GM19023 (cell line): ENCODE results near the gene L3MBTL3.

Experiments
- ATAC-seq: cut with Tn5 transposase; IDR thresholded peaks from one replicate; pipeline ENCODE4 v1.9.1; 2021; ENCODE audit warnings: mild to moderate bottlenecking, moderate library complexity; ENCODE audit not compliant: unreplicated experiment

The L3MBTL3 gene

GRCh38 chr6:130026859-130027258, 8.5 kb downstream of the L3MBTL3 start:
- no peak for ATAC-seq

GRCh38 chr6:130027948-130028347, 9.6 kb downstream of the L3MBTL3 start:
- peak; percentile 72 for ATAC-seq

DNA sequence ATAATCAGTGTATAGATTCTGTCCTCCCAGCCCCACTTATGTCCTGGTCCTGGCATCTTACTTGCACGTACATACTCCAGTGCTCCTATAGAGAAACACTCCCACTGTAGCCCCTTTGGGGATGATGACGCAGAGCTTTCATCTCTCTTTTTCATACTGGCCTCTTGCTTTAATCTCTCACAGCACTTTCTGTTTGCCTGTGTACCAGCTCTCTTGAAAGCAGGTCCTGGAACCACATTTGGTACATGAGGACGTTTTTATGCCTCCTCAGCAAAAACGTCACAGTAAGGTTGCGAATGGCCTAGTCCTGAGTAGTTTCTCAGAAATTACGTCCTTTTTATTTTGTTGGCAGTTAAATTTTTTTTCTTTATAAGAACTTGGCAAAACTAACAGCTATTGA, 10.8 kb downstream of the L3MBTL3 start:
- ATAC-seq: no peak

- no peak for ATAC-seq
These were observed 14.5 kb downstream of the L3MBTL3 start for GRCh38 chr6:130032758-130033340.

DNA sequence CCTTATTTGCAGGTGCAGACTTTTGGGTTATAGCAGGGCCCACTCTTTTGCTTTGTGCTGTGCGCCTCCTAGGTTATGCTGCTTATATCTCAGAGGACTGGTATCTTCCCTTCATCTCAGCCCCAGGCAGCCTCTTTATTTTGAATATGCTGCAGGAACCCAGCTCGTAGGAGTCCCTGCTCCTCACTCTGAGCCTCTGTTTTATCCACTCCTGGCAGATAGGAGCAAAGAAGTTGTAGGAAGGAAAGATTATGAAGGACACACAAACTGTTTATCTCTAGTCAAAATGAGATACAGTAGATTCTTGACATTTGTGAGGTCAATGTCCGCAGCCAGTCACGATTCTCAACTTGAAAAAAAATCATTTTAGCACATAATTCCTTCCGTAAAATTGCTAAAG, 15.6 kb downstream of the L3MBTL3 start:
- ATAC-seq: no peak

DNA sequence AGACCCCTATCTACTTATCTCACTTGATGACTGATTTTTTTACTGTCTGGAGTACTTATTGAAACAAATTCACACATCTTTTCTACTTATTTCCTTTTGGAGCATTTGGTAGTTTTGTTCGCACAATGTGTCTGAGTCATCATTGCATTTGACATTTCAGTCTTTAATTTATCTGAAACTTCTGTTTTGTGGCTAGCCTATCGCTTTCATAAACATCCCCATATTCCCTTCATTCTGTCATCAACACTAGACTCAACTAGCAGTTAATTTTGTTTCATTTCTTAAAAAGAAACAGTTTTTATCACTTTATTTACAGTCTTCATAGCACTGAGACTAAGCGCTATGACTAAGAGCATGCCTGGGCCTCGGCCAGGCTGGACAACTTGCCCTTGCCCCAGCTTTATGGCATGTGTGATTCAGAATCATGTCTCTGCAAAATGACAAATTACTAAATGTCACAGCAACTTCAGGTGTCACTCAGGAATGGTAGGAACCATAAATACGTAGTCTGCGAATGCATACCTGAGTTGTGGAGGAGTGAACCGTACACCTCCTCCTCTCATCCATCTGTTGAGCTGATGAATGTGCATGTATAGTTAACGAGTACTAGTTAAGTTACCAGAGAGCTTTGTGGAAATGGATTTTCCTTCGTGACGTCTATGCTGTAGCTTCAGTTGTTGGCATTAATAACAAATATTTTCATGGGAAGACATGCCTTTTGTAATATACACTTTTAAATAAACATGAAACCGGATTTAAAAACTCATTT, 16.2 kb downstream of the L3MBTL3 start:
- ATAC-seq: no peak

DNA sequence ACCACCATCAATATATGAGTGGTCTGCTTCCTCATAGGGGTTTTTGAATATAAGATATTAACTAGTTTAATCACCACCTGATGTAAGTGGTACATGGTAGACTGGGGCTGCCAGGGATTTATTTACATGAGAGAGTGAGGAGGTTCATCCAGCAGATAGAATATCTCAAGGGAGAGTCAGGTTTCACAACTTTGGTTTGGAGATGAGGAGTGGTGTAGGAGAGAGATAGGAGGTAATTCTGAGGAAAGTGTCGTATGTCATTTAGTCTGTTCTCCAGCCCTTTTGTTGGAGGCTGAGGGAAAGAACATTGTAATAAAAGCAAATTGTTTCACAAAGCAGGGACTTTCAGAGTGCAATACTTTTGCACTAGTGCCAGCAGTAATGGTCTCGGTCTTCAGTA, 16.8 kb downstream of the L3MBTL3 start:
- ATAC-seq: no peak

DNA sequence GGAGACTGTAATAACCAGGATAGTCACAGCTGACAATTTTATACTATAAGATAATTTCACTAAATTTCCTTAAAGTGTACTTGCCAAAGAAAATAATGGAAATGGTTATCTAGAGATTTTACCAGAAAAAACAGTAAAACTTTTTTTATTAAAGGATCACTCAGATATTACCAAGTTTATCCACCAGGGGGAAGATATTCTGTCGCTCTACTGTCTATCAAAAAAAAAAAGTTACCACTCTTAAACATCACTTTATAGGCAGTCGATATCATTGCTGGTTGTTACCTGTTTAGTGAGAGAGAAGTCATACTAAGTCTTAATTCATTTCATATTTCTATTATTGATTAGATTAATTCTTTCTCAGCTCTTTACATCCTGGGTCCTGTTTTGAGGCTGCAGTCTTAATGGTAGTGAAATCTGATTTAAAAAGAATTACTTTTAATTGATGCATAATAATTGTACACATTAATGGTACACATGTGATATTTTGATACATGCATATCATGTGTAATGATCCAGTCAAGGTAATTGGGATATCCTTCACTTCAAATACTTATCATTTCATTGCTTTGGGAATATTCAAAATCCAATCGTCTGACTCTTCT, 18.9 kb downstream of the L3MBTL3 start:
- no peak for ATAC-seq

GRCh38 chr6:130041594-130041993, 23.2 kb downstream of the L3MBTL3 start:
- ATAC-seq: no peak

- ATAC-seq: no peak
These were observed 25.0 kb downstream of the L3MBTL3 start for GRCh38 chr6:130043344-130043743.

DNA sequence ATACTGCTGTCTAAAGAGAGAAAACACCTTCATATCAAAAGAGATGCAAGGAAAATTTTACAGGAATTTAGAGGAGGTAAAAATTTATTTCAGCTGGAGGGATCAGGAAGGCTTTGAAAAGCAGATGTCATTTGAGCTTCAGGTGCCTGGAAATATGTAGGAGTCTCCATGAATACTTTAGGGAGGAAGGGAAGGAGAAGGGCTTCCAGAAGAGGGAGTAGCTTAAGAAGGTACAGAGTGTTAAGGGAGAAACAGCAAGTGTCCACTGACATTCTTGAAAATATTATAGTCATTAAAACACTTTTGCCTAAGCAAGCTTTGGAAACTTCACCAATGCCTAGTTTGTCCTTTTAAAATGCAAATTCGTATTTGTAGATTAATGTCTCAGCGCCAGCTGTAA, 27.2 kb downstream of the L3MBTL3 start:
- ATAC-seq: no peak

- no peak for ATAC-seq
These were observed 28.3 kb downstream of the L3MBTL3 start for GRCh38 chr6:130046671-130047070.

DNA sequence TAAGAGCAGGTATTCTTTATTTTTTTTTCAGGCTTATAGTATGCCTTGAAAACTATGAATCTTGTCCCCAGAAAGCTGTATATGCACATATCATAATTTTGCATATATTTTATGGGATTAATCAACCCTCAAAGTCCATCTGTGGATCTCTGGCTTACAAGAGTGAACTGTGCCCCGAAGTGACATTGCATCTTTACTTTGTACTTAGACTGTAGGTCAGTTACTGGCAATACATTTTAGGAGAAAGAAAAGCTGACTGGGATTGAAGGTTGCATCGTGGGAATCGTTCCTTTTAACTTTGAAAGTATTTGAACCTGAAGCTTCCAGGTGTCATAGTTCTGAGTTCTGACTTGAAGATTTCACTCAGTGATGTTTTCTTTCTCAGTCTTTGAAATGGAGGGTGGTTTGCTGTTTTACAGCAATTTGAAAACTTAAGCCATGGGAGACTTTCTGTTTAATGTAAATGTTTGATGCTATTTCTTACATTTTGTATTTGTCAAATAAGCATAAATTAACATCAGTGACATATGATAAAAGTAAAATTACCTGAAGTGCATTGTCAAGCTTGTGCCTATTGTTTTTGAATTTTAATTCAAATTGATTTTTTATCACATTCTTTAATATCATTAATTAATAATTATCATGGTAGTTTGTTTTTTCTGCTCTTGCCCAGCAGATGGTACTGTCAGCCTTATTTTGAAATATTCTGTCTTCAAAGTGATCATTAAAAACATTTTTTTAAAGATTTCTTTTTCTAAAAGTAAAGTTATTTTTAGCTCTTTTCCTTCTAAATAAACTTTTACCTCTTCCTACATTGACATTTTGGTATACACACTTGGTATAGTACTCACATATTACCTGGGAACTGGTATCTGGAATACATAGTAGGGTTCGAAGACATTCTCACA, 29.0 kb downstream of the L3MBTL3 start:
- ATAC-seq: no peak

DNA sequence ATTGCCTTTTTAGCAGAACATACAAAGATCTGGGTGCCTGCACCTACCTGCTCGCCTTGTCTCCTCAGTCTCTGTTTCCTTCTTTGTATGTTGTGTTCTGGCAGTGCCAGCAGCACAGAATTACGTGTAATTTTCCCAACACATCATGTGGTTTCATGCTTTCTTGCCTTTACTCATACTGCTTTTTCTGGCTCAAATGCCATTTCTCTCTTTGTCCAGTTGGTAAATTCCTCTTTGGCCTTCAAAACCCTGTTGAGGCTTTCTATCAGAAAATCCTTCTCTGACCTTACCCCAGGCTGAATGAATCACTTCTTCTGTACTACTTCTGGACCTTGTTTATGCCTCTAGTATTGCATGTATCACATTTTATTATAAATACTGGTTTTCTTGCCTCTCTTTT, 31.8 kb downstream of the L3MBTL3 start:
- no peak for ATAC-seq

GRCh38 chr6:130054725-130055124, 36.3 kb downstream of the L3MBTL3 start:
- ATAC-seq: no peak

DNA sequence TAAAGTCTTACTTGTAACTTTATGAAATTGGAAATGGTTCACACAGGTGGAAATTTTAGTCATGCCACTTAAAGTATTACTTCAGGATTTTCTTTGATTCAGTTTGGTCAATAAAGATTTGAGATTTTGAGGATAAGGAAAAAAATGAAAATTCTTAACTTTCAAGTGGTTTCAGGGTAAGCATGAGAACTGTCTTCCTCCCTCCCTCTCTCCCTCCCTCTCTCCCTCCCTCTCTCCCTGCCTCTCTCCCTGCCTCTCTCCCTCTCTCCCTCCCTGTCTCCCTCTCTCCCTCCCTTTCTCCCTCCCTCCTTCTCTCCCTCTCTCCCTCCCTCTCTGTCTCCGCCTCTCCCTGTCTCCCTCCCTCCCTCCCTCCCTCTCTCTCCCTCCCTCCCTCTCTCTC, 36.9 kb downstream of the L3MBTL3 start:
- no peak for ATAC-seq

DNA sequence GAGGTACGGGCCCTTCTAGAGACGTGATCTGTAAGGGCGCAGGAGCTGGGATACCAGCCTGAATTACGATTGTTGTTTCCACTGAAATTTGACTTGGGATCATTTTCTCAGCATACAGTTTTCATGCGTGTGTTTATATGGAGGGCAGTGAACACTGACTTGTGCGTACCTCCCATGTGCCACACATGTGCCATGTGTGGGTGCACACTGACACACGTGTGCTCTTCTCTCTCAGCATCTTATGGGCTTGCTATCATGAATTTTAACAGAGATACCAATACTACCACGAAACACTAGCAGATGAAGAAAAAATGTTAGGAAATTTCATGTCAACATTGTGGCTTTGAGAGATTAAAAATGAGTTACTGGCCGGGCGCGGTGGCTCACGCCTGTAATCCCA, 39.1 kb downstream of the L3MBTL3 start:
- ATAC-seq: no peak

GRCh38 chr6:130063806-130064205, 45.4 kb downstream of the L3MBTL3 start:
- no peak for ATAC-seq

DNA sequence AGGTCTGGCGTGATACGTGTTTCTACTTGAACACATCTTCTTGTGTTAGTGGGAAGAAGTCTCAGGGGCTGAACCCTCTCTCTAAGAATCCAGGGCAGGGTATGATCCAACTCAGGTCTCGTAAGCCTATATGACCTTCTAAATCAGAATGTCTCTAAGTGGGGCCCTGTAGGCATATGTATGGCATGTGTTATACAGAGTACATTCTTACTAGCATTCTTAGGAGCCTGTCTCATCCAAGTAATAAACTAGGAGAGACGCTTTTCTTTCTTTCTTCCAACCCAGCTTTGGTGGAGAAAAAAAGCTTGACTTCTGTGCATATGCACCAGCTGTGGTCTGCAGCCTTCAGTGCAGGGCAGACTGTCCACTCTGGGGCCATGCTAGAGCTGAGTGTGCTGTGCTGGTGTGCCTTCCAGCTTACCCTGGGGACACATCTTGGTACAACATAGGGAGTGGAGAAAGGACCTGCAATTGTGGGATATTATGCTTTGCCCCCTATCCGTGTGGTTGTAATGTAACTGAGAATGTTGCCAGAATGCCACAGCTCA, 47.3 kb downstream of the L3MBTL3 start:
- no peak for ATAC-seq

- ATAC-seq: no peak
These were observed 51.1 kb downstream of the L3MBTL3 start for GRCh38 chr6:130069485-130069884.

- no peak for ATAC-seq
These were observed 51.9 kb downstream of the L3MBTL3 start for GRCh38 chr6:130070326-130070725.
